IMR-90 (cell line): ENCODE data around the gene PSEN2. TPM values are rescaled to one million over a fixed set of nuclear protein-coding genes. Genes with fewer than 3 reads are reported as not detected.
A peak's percentile ranks its signal among the peaks of the same experiment; 100 is the strongest.

Experiments
- ATAC-seq: fragments of 200-7000 bp; cut with Tn5 transposase; 2 replicates; pipeline ENCODE4 v1.9.1; 2020; ENCODE audit warnings: low read depth, mild to moderate bottlenecking, moderate library complexity
- BruUV-seq: library from RNA; stranded (reverse); fragments of 400-500 nt; replicated peaks from 2 replicates; lab custom pipeline; 2021; lab: Mats Ljungman, UMichigan
- CTCF ChIA-PET: fragments of 300-600 bp; formaldehyde crosslinking; extraction: SDS; loops from one replicate; lab custom pipeline; 2021; ENCODE audit warnings: antibody characterized with exemption; lab: Yijun Ruan, JAX
- POLR2A ChIA-PET: fragments of 300-600 bp; sonication (Branson Sonifier 250); formaldehyde crosslinking; loops from one replicate; lab custom pipeline; 2022; ENCODE audit warnings: antibody characterized with exemption; ENCODE audit not compliant: unreplicated experiment; lab: Charles Lee
- DNase-seq: peaks from one replicate; pipeline ENCODE4 v3.0.0; 2013
- H2AFZ ChIP-seq: replicated peaks from 2 replicates; pipeline ENCODE3; 2013; ENCODE audit warnings: low read length, mild to moderate bottlenecking; ENCODE audit not compliant: poor library complexity
- H2AK5ac ChIP-seq: 2 replicates; pipeline ENCODE4 v1.6.1; 2013; ENCODE audit warnings: low read depth, low read length, inconsistent platforms
- H2AK9ac ChIP-seq: replicated peaks from 2 replicates; pipeline ENCODE3; 2013; ENCODE audit warnings: mild to moderate bottlenecking, low read depth, low read length, moderate library complexity; ENCODE audit not compliant: poor library complexity
- H2BK120ac ChIP-seq: 2 replicates; pipeline ENCODE4 v1.6.1; 2013; ENCODE audit warnings: low read depth, low read length, inconsistent platforms
- H2BK15ac ChIP-seq: 3 replicates; pipeline ENCODE4 v1.6.1; 2013; ENCODE audit warnings: low read depth, low read length, inconsistent platforms
- H2BK20ac ChIP-seq: 2 replicates; pipeline ENCODE4 v1.6.1; 2013; ENCODE audit warnings: low read depth, mild to moderate bottlenecking, inconsistent platforms, low read length, moderate library complexity
- H2BK5ac ChIP-seq: 2 replicates; pipeline ENCODE4 v1.6.1; 2013; ENCODE audit warnings: mild to moderate bottlenecking, low read depth, low read length, inconsistent platforms; ENCODE audit not compliant: poor library complexity, severe bottlenecking
- H3K14ac ChIP-seq: replicated peaks from 2 replicates; pipeline ENCODE4 v1.6.1; 2013; ENCODE audit warnings: low read depth, low read length, inconsistent platforms
- H3K18ac ChIP-seq: 2 replicates; pipeline ENCODE4 v1.6.1; 2013; ENCODE audit warnings: low read depth, low read length, control low read depth
- H3K23ac ChIP-seq: 2 replicates; pipeline ENCODE4 v1.6.1; 2013; ENCODE audit warnings: low read depth, low read length, inconsistent platforms
- H3K27ac ChIP-seq: 2 replicates; pipeline ENCODE4 v1.5.1; 2013; ENCODE audit warnings: mild to moderate bottlenecking, control low read depth, low read length; ENCODE audit not compliant: insufficient read depth
- H3K27me3 ChIP-seq: 2 replicates; pipeline ENCODE4 v1.6.1; 2013; ENCODE audit warnings: low read length; ENCODE audit not compliant: control insufficient read depth, insufficient read depth
- H3K36me3 ChIP-seq: 2 replicates; pipeline ENCODE4 v1.6.1; 2013; ENCODE audit warnings: low read length, mixed read lengths; ENCODE audit not compliant: control insufficient read depth, insufficient read depth
- H3K4ac ChIP-seq: 2 replicates; pipeline ENCODE4 v1.6.1; 2013; ENCODE audit warnings: low read depth, low read length, inconsistent platforms
- H3K4me1 ChIP-seq: 2 replicates; pipeline ENCODE4 v1.6.1; 2013; ENCODE audit warnings: low read length, mixed read lengths; ENCODE audit not compliant: control insufficient read depth, insufficient read depth
- H3K4me2 ChIP-seq: 2 replicates; pipeline ENCODE4 v1.6.1; 2013; ENCODE audit warnings: low read depth, mild to moderate bottlenecking, control low read depth, low read length, moderate library complexity
- H3K4me3 ChIP-seq: 2 replicates; pipeline ENCODE4 v1.5.1; 2013; ENCODE audit warnings: low read depth, mild to moderate bottlenecking, control low read depth, low read length, moderate library complexity; ENCODE audit not compliant: insufficient read depth
- H3K56ac ChIP-seq: 2 replicates; pipeline ENCODE4 v1.6.1; 2013; ENCODE audit warnings: low read length, inconsistent platforms; ENCODE audit not compliant: insufficient read depth; ENCODE audit errors: extremely low read depth
- H3K79me1 ChIP-seq, 2 experiments: 2 replicates each; pipeline ENCODE4 v1.6.1; 2013; ENCODE audit warnings: low read length in 2 of 2, inconsistent platforms in 1 of 2, low read depth in 1 of 2
- H3K9ac ChIP-seq: 2 replicates; pipeline ENCODE4 v1.6.1; 2013; ENCODE audit warnings: low read depth, low read length, control low read depth
- H3K9me1 ChIP-seq: 2 replicates; pipeline ENCODE4 v1.6.1; 2013; ENCODE audit warnings: low read length, inconsistent platforms; ENCODE audit not compliant: insufficient read depth
- H3K9me3 ChIP-seq: 2 replicates; pipeline ENCODE4 v1.6.1; 2013; ENCODE audit warnings: low read length; ENCODE audit not compliant: control insufficient read depth, insufficient read depth
- H4K20me1 ChIP-seq: 2 replicates; pipeline ENCODE4 v1.6.1; 2013; ENCODE audit warnings: low read length, inconsistent platforms; ENCODE audit not compliant: insufficient read depth
- H4K5ac ChIP-seq: 2 replicates; pipeline ENCODE4 v1.6.1; 2013; ENCODE audit warnings: mild to moderate bottlenecking, low read depth, low read length, control low read depth
- H4K8ac ChIP-seq, 2 experiments: 2 replicates each; pipeline ENCODE4 v1.6.1; 2013; ENCODE audit warnings: low read depth in 2 of 2, low read length in 2 of 2, control low read depth in 1 of 2, inconsistent platforms in 1 of 2
- H4K91ac ChIP-seq: 2 replicates; pipeline ENCODE4 v1.6.1; 2013; ENCODE audit warnings: low read depth, low read length, inconsistent platforms; ENCODE audit not compliant: insufficient read depth
- MAFK ChIP-seq: IDR thresholded peaks from 2 replicates; pipeline ENCODE4 v1.6.1; 2012; ENCODE audit warnings: low read depth, low read length, improper control_type of control experiment
- MAZ ChIP-seq: IDR thresholded peaks from 2 replicates; pipeline ENCODE4 v1.6.1; 2012; ENCODE audit warnings: low read depth, mild to moderate bottlenecking, low read length, improper control_type of control experiment, moderate library complexity, borderline replicate concordance
- WGBS, 2 experiments: methylation state at CpG; one replicate each; pipeline versions ENCODE4 v1.1.5 to v1.1.7; 2013; ENCODE audit warnings: missing lambda C conversion rate in 2 of 2; ENCODE audit not compliant: insufficient read length in 1 of 2; ENCODE audit errors: extremely low coverage in 2 of 2; 5-methylcytosine and 5-hydroxymethylcytosine counted together
- dilution Hi-C: fragments of 300-500 bp; cut with HindIII; formaldehyde crosslinking; loops from one replicate; pipeline ENCODE4 v1.14.3; 2018; ENCODE audit warnings: low sequenced_read_pairs; ENCODE audit not compliant: unreplicated experiment
- in situ Hi-C: fragments of 300-500 bp; cut with MboI; formaldehyde crosslinking; loops from 3 replicates; pipeline ENCODE4 v1.14.3; 2019; ENCODE audit warnings: low sequenced_read_pairs, inconsistent platforms, mixed read lengths
- intact Hi-C: fragments of 100-400 bp; cut with micrococcal nuclease; formaldehyde crosslinking; loops from 2 replicates; pipeline ENCODE4 v1.10.0; 2022
- polyA plus RNA-seq, 3 experiments: library from polyadenylated mRNA; depleted of rRNA; stranded (reverse); fragments of >200 nt; gene quantifications; 2 replicates each; pipeline ENCODE4 v1.2.3, GENCODE V29; 2012; ENCODE audit warnings: low replicate concordance in 1 of 3
- total RNA-seq: library from RNA; depleted of rRNA; stranded (reverse); fragments of >200 nt; gene quantifications from 2 replicates; pipeline ENCODE4 v1.2.3, GENCODE V29; 2012

Gene PSEN2
- total and polyA plus RNA-seq, 2 of the 4 experiments (the other 2 are of a cell fraction) = 15.0 to 24.4 TPM

- Histone ChIP-seq H3K4me1 (no peaks in the 10 kb centered on the region), H3K9me3 (no peaks in the 10 kb centered on the region), H2BK20ac (no peak overlapping the region), H4K5ac (no peak overlapping the region), H3K27me3 (no peaks in the 10 kb centered on the region), H2BK120ac (no peak overlapping the region), H3K23ac (no peak overlapping the region), H2AK9ac (no peak overlapping the region), H4K8ac (no peak overlapping the region), H4K20me1 (no peaks in the 10 kb centered on the region), H3K9me1 (no peaks in the 10 kb centered on the region), H3K14ac (no peak overlapping the region), H2BK15ac (no peak overlapping the region), H3K4me3 (no peak overlapping the region), H3K36me3 (no peaks in the 10 kb centered on the region), H3K79me1 (no peaks in the 10 kb centered on the region), H3K4me2 (no peak overlapping the region), H3K56ac (no peak overlapping the region), H3K18ac (no peak overlapping the region), H2AK5ac (no peak overlapping the region), H2BK5ac (no peak overlapping the region), H3K27ac (no peak overlapping the region), H3K9ac (no peak overlapping the region), H2AFZ (no peak overlapping the region), H4K91ac (no peak overlapping the region), H3K4ac (no peak overlapping the region)
- ChIA-PET CTCF (no interaction called here), POLR2A (interaction anchor here (0.6 kb wide), 1 partner anchor 783 kb away, joined by 5 read pairs; no protein-coding TSS in a partner anchor)
- ATAC-seq = no peak
- intact Hi-C loops (loop anchor here (10.0 kb wide), 1 partner anchor 398 kb away; the partner anchor contains the start of gene CDC42BPA), in situ Hi-C loops (no loop called here), dilution Hi-C loops (no loop called here)
- BruUV-seq = no TSS peak
- WGBS, 2 experiments = no CpG with 5 or more reads among the region's 2 CpGs
- DNase-seq = no peak
- TF ChIP-seq MAFK = 0 out of 2 replicates have a peak, but pooled peaks have one; percentile 23
- no peak for TF ChIP-seq MAZ
Observed at GRCh38 chr1:226916497-226916896, 46.1 kb downstream of the PSEN2 start.
